Osteocyte (in vitro differentiated cells): ENCODE data around the gene SLX4IP. TPM values are rescaled to one million over a fixed set of nuclear protein-coding genes. Genes with fewer than 3 reads are reported as not detected.

Experiments
- DNase-seq: peaks from one replicate; pipeline ENCODE4 v3.0.0; 2021; ENCODE audit warnings: mixed read lengths; ENCODE audit not compliant: unreplicated experiment; ENCODE audit errors: extremely low spot score
- H3K27ac Mint-ChIP-seq: one replicate; pipeline ENCODE4 v1.8.0; 2021; ENCODE audit warnings: mild to moderate bottlenecking, mixed read lengths; ENCODE audit not compliant: unreplicated experiment
- H3K27me3 Mint-ChIP-seq: one replicate; pipeline ENCODE4 v1.8.0; 2021; ENCODE audit warnings: mixed read lengths; ENCODE audit not compliant: unreplicated experiment
- H3K36me3 Mint-ChIP-seq: one replicate; pipeline ENCODE4 v1.8.0; 2021; ENCODE audit warnings: mixed read lengths; ENCODE audit not compliant: unreplicated experiment
- H3K4me1 Mint-ChIP-seq: one replicate; pipeline ENCODE4 v1.8.0; 2021; ENCODE audit warnings: mixed read lengths; ENCODE audit not compliant: unreplicated experiment
- H3K4me3 Mint-ChIP-seq: one replicate; pipeline ENCODE4 v1.8.0; 2021; ENCODE audit warnings: mild to moderate bottlenecking, moderate library complexity, mixed read lengths; ENCODE audit not compliant: unreplicated experiment
- H3K9me3 Mint-ChIP-seq: one replicate; pipeline ENCODE4 v1.8.0; 2021; ENCODE audit warnings: mixed read lengths; ENCODE audit not compliant: unreplicated experiment
- CTCF ChIP-seq: fragments of 200-600 bp; sonication (generic); IDR thresholded peaks from 2 replicates; pipeline ENCODE4 v1.5.0; 2021; ENCODE audit warnings: antibody characterized with exemption, mild to moderate bottlenecking, moderate library complexity
- total RNA-seq: library from RNA; stranded (reverse); gene quantifications from 2 replicates; pipeline ENCODE4 v1.2.1, GENCODE V29; 2021

Gene SLX4IP
- total RNA-seq, 1 donor from 2014 or later, result 5.4 TPM

DNA sequence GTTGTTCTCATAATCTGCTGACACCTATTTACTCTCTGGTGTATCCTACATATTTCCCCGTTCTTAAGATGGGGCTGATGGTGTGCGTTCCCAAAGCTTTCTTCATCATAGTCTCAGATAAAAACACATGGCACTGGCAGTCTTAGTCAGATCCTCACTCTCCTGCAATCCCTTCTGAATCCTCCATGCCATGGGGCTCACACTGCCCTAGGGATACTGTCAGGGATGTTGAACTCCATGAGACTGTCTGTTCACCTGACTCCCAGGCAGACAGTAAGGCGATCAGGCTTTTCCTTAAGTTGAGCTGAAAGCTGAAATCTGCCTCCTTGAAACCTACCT lies 76.0 kb downstream of the SLX4IP start:
- Mint-ChIP-seq H3K4me3 (peak overlapping the region; percentile 36), H3K9me3 (no peaks in the 10 kb centered on the region)
- no peak for DNase-seq

DNA sequence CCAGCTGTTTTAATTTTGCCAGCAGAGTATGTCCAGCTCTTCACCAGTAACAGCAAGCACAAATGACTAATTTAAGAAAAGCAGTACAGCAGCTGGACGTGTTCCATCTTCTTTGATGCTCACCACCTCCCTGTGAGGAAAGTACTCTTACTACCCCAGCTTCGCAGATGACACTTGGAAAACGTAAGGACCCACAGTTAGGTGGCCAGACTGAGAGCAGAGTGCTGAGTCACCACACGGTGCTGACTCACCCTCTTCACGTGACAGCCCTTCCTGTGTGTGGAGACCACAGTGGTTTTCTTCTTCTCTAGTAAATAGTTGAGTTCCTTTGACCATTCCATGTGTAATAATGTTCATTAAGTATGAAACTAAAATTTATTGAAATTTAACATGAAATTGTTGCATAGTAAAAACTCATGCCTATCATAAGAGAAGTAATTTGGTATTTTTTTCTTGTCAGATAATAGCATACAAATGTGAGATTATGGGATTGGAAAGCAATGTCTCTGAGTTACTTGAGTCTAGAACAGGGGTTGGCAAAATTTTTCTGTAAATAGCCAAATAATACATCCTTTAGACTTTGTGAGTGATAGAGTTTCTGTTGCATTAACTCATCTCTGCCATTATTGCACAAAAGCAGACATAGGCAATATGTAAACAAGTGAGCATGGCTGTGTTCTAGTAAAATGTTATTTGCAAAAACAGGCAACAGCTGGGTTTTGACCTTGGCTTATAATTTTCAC lies 76.6 kb downstream of the SLX4IP start:
- peaks cover 2% of the 10 kb centered on the region for H3K36me3 Mint-ChIP-seq
- H3K27me3 Mint-ChIP-seq, result no peaks in the 10 kb centered on the region
- H3K9me3 Mint-ChIP-seq, result no peaks in the 10 kb centered on the region
- peaks cover 68% of the 10 kb centered on the region for H3K4me1 Mint-ChIP-seq
- H3K4me3 Mint-ChIP-seq, result peak overlapping the region; percentile 36
- H3K27ac Mint-ChIP-seq, result peak overlapping the region; percentile 93
- TF ChIP-seq CTCF, result no peak
- DNase-seq, result peak; percentile 88

More for the DNA sequence above, 76.0 kb downstream of the SLX4IP start:
- no peaks in the 10 kb centered on the region for H3K27me3 Mint-ChIP-seq
- H3K36me3 Mint-ChIP-seq, result peaks cover 2% of the 10 kb centered on the region
- TF ChIP-seq CTCF, result no peak
- peaks cover 69% of the 10 kb centered on the region for H3K4me1 Mint-ChIP-seq
- peak overlapping the region; percentile 93 for H3K27ac Mint-ChIP-seq

- Mint-ChIP-seq H3K36me3 (peaks cover 2% of the 10 kb centered on the region), H3K9me3 (no peaks in the 10 kb centered on the region), H3K27ac (peak overlapping the region; percentile 92), H3K4me3 (no peak overlapping the region), H3K4me1 (peaks cover 75% of the 10 kb centered on the region), H3K27me3 (no peaks in the 10 kb centered on the region)
- no peak for DNase-seq
- no peak for TF ChIP-seq CTCF
These were observed 78.0 kb downstream of the SLX4IP start for GRCh38 chr20:10513061-10513460.

GRCh38 chr20:10513931-10514575 lies 78.9 kb downstream of the SLX4IP start:
- no peak for DNase-seq
- H3K4me3 Mint-ChIP-seq, result no peak overlapping the region
- no peaks in the 10 kb centered on the region for H3K27me3 Mint-ChIP-seq
- H3K36me3 Mint-ChIP-seq, result peaks cover 2% of the 10 kb centered on the region
- peaks cover 66% of the 10 kb centered on the region for H3K4me1 Mint-ChIP-seq
- H3K9me3 Mint-ChIP-seq, result no peaks in the 10 kb centered on the region
- TF ChIP-seq CTCF, result no peak
- H3K27ac Mint-ChIP-seq, result peak overlapping the region; percentile 92

DNA sequence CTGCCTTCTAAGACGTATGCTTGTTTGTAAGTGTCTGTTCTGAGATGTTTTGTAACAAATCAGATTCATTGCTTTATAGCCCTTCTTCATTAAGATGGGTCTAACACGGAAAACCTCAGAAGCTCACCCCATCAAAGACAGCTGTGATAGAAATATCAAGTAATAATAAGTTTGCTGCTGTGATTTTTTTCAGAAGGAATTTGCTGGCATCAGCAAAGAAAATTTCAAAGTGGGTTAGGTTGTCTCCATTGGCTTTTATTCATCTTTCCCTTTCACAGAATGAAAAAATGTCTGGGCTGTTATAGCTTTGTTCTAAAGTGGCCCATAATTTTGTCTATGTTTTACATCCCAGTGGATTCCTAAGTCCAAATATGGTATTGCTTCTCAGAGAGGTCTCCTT lies 81.4 kb downstream of the SLX4IP start:
- TF ChIP-seq CTCF, result no peak
- H3K27me3 Mint-ChIP-seq, result no peaks in the 10 kb centered on the region
- peaks cover 2% of the 10 kb centered on the region for H3K36me3 Mint-ChIP-seq
- H3K4me3 Mint-ChIP-seq, result no peak overlapping the region
- no peak for DNase-seq
- peaks cover 68% of the 10 kb centered on the region for H3K4me1 Mint-ChIP-seq
- H3K27ac Mint-ChIP-seq, result peak overlapping the region; percentile 64
- no peaks in the 10 kb centered on the region for H3K9me3 Mint-ChIP-seq
